Natural killer cell (primary cell): Measurements from ENCODE around the gene ADCYAP1. TPM values are rescaled to one million over a fixed set of nuclear protein-coding genes. Genes with fewer than 3 reads are reported as not detected.

Experiments
- ATAC-seq, 3 donors: fragments of 150-1000 bp in 2 of 3; fragments of 200-7000 bp in 1 of 3; cut with Tn5 transposase; 1 replicate in 1 of 3; 2 replicates in 2 of 3; pipeline ENCODE4 v1.10.0; 2021; ENCODE audit warnings: mild to moderate bottlenecking in 2 of 3, moderate library complexity in 2 of 3
- DNase-seq, 2 donors: peaks; one replicate each; pipeline versions ENCODE4 v3.0.0 to v3.0.0-alpha.2; 2013 to 2021; ENCODE audit warnings: mixed read lengths in 1 of 2
- H3K27ac ChIP-seq: one replicate; pipeline ENCODE4 v1.5.1; 2013; ENCODE audit warnings: mild to moderate bottlenecking, low read length
- H3K27me3 ChIP-seq: one replicate; pipeline ENCODE4 v1.6.1; 2013; ENCODE audit warnings: low read length; ENCODE audit not compliant: control insufficient read depth, insufficient read depth
- H3K36me3 ChIP-seq: one replicate; pipeline ENCODE4 v1.6.1; 2013; ENCODE audit warnings: low read length; ENCODE audit not compliant: control insufficient read depth, insufficient read depth
- H3K4me1 ChIP-seq: one replicate; pipeline ENCODE4 v1.6.1; 2013; ENCODE audit warnings: low read length; ENCODE audit not compliant: control insufficient read depth, insufficient read depth
- H3K4me3 ChIP-seq: one replicate; pipeline ENCODE4 v1.5.1; 2013; ENCODE audit warnings: low read length
- H3K9me3 ChIP-seq: one replicate; pipeline ENCODE4 v1.6.1; 2013; ENCODE audit warnings: low read length; ENCODE audit not compliant: control insufficient read depth, insufficient read depth
- H3K27ac Mint-ChIP-seq, 2 donors: one replicate each; pipeline ENCODE4 v1.8.0; 2022; ENCODE audit warnings: mild to moderate bottlenecking in 2 of 2, mixed read lengths in 2 of 2, moderate library complexity in 1 of 2
- H3K27me3 Mint-ChIP-seq, 2 donors: one replicate each; pipeline ENCODE4 v1.8.0; 2022; ENCODE audit warnings: low read depth in 2 of 2, mixed read lengths in 2 of 2
- H3K36me3 Mint-ChIP-seq: one replicate; pipeline ENCODE4 v1.8.0; 2022; ENCODE audit warnings: mixed read lengths
- H3K4me1 Mint-ChIP-seq, 2 donors: one replicate each; pipeline ENCODE4 v1.8.0; 2022; ENCODE audit warnings: mixed read lengths in 2 of 2
- H3K4me3 Mint-ChIP-seq: one replicate; pipeline ENCODE4 v1.8.0; 2022; ENCODE audit warnings: mild to moderate bottlenecking, moderate library complexity, mixed read lengths
- H3K9me3 Mint-ChIP-seq, 2 donors: one replicate each; pipeline ENCODE4 v1.8.0; 2022; ENCODE audit warnings: mixed read lengths in 2 of 2
- WGBS: methylation state at CpG from one replicate; pipeline ENCODE4 v1.1.7; 2013; ENCODE audit warnings: missing lambda C conversion rate; ENCODE audit not compliant: insufficient coverage; 5-methylcytosine and 5-hydroxymethylcytosine counted together
- intact Hi-C: fragments of 100-400 bp; cut with micrococcal nuclease; formaldehyde crosslinking; loops from one replicate; pipeline ENCODE4 v1.14.2; 2022
- total RNA-seq, 4 donors: library from RNA; stranded (reverse); fragments of 120-200 nt in 1 of 4; gene quantifications; one replicate each; pipeline versions ENCODE4 v1.2.3 to v1.2.4, GENCODE V29; 2013 to 2022
- TF ChIP-seq, protein P1 (sequence below): fragments of 200-600 bp; IDR thresholded peaks from one replicate; pipeline ENCODE4 v1.8.0; 2022; ENCODE audit warnings: antibody characterized with exemption

ADCYAP1 gene
- total RNA-seq, 3 donors from 2014 or later (not counting 1 experiment from before 2014, with no cell fraction given) = 0.45 TPM; not detected in 2

DNA sequence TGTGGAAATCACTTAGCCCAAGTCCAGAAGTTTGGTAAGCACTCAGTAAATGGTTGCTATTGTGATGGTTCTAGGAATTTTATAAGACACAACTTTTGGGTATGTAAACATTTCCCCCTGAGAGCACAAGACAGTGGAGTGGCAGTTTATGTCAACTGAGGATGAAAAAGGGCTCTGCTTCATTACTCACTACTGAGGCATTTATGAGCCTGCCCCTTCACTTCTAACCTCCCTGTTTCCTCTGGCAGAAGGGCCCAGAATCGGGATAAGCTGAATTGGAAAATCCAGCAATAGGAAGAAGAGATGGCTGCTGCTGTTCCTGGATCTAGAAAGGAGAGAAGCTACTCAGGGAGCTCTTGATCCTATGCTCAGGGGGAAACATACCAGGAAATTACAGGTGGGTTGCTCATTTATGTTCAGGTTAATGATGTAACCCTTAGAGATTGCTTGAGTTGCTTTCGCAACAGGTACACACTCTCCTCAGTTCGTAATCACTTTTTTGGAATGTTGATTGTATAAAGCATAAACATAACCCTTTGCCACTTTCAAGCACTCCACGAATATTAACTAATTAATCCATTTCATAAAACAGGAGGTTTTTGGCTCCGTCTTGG is 46.3 kb downstream of the ADCYAP1 start:
- Histone ChIP-seq H3K9me3 (no peaks in the 10 kb centered on the region), H3K36me3 (no peaks in the 10 kb centered on the region), H3K27ac (no peak overlapping the region), H3K27me3 (no peaks in the 10 kb centered on the region), H3K4me3 (no peak overlapping the region), H3K4me1 (no peaks in the 10 kb centered on the region)
- Mint-ChIP-seq H3K9me3 (peaks cover 0 to 2% of the 10 kb centered on the region in 2 donors), H3K36me3 (no peaks in the 10 kb centered on the region), H3K4me1 (no peaks in the 10 kb centered on the region), H3K4me3 (no peak overlapping the region), H3K27me3 (peaks cover 7 to 15% of the 10 kb centered on the region in 2 donors), H3K27ac (no peak overlapping the region)
- WGBS = 72% methylated on average over 5 of the region's 5 CpGs
- TF ChIP-seq, protein P1, sequence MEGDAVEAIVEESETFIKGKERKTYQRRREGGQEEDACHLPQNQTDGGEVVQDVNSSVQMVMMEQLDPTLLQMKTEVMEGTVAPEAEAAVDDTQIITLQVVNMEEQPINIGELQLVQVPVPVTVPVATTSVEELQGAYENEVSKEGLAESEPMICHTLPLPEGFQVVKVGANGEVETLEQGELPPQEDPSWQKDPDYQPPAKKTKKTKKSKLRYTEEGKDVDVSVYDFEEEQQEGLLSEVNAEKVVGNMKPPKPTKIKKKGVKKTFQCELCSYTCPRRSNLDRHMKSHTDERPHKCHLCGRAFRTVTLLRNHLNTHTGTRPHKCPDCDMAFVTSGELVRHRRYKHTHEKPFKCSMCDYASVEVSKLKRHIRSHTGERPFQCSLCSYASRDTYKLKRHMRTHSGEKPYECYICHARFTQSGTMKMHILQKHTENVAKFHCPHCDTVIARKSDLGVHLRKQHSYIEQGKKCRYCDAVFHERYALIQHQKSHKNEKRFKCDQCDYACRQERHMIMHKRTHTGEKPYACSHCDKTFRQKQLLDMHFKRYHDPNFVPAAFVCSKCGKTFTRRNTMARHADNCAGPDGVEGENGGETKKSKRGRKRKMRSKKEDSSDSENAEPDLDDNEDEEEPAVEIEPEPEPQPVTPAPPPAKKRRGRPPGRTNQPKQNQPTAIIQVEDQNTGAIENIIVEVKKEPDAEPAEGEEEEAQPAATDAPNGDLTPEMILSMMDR = no peak
- intact Hi-C loops = no loop called here
- ATAC-seq = no peak
- no peak for DNase-seq

DNA sequence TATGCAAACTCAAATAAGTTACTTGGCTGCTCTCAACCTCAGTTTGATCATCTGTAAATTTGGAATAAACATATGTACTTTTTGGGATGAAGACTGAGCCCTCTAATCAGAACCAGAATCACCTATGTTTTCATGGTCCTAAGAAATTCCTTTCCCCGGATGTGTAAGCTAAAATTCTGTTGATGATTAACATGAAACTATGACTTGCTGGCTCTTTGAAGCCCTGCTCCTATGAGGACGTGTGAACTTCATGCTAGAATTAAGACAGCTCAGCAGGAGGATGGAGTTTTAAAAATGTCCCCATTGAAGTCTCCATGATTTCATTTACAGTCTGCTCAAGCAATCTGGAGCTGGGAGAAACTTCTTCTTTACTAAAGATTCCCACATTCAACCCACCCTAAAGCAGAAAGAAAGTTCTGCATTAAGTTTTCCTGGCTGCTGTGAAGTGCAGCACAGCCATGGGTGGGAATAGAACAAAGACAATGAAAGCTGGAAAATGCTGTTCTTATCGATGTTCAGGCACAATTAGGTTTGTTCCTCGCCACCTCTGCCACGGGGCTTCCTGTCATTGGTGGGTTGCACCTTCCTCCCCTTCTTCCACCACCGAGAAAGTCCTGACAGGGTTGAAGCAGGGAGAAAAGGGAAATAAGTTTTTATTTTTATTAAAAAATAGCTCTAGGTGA is 50.9 kb downstream of the ADCYAP1 start:
- H3K4me3 Mint-ChIP-seq = no peak overlapping the region
- TF ChIP-seq, protein P1 = no peak
- H3K27ac Mint-ChIP-seq = no peak overlapping the region
- intact Hi-C loops = no loop called here
- Histone ChIP-seq H3K9me3 (no peaks in the 10 kb centered on the region), H3K4me3 (no peak overlapping the region), H3K27ac (no peak overlapping the region), H3K27me3 (no peaks in the 10 kb centered on the region), H3K36me3 (no peaks in the 10 kb centered on the region), H3K4me1 (no peaks in the 10 kb centered on the region)
- H3K27me3 Mint-ChIP-seq = peaks cover 11 to 17% of the 10 kb centered on the region in 2 donors
- DNase-seq (no peak), ATAC-seq (no peak)
- H3K36me3 Mint-ChIP-seq = no peaks in the 10 kb centered on the region
- 49% methylated on average over 4 of the region's 6 CpGs for WGBS
- H3K4me1 Mint-ChIP-seq = no peaks in the 10 kb centered on the region
- no peaks in the 10 kb centered on the region for H3K9me3 Mint-ChIP-seq

DNA sequence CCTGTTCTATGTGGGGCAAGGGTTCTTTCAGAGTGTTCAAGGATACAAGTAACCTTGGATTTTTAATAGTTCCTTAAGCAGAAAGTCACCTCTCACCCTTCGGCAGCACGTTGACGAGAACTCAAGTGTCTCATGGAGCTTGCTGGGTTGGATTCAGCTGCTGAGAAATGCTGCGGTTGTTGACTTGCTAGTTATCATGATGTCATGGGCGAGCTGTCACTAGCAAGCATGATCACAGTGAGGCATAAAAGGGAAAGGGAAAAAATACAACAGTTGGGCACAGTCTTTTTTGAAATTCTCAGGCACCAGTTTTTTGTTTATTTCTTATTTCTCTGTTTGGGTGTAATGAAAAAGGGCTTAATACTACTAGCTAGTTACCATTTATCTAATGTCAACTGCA is 53.2 kb downstream of the ADCYAP1 start:
- no peak overlapping the region for H3K27ac Mint-ChIP-seq
- intact Hi-C loops = no loop called here

More for the DNA sequence above, 53.2 kb downstream of the ADCYAP1 start:
- peaks cover 3% of the 10 kb centered on the region for H3K4me1 ChIP-seq
- no peak overlapping the region for H3K27ac ChIP-seq
- Mint-ChIP-seq H3K9me3 (no peaks in the 10 kb centered on the region), H3K36me3 (no peaks in the 10 kb centered on the region), H3K4me1 (peaks cover 0 to 8% of the 10 kb centered on the region in 2 donors), H3K4me3 (no peak overlapping the region), H3K27me3 (peaks cover 11 to 21% of the 10 kb centered on the region in 2 donors)
- no peaks in the 10 kb centered on the region for H3K27me3 ChIP-seq
- 93% methylated on average over 5 of the region's 5 CpGs for WGBS
- no peaks in the 10 kb centered on the region for H3K36me3 ChIP-seq
- no peak overlapping the region for H3K4me3 ChIP-seq
- no peak for DNase-seq
- H3K9me3 ChIP-seq = no peaks in the 10 kb centered on the region
- TF ChIP-seq, protein P1 = no peak
- ATAC-seq = no peak
